Right lobe of liver (tissue), 4 donors: ENCODE measurements around the gene ERBIN.

ENCODE experiments used
- POLR2A ChIP-seq: fragments of 450-650 bp; IDR thresholded peaks from one replicate; pipeline ENCODE4 v1.6.1; 2017; ENCODE audit warnings: antibody characterized with exemption, mild to moderate bottlenecking
- TF ChIP-seq, protein P1 (sequence below), 4 donors: fragments of 200-600 bp in 3 of 4; fragments of 450-650 bp in 1 of 4; IDR thresholded peaks; one replicate each; pipeline versions ENCODE4 v1.5.1 to v1.8.0; 2016 to 2022; ENCODE audit warnings: antibody characterized with exemption in 4 of 4, mild to moderate bottlenecking in 2 of 4
- donor health status: DM: no; HTN: no; CAD: no.
- donor health status: DM: no; HTN: no; CAD: no.
- donor health status: DM: no; HTN: yes; CAD: no.

DNA sequence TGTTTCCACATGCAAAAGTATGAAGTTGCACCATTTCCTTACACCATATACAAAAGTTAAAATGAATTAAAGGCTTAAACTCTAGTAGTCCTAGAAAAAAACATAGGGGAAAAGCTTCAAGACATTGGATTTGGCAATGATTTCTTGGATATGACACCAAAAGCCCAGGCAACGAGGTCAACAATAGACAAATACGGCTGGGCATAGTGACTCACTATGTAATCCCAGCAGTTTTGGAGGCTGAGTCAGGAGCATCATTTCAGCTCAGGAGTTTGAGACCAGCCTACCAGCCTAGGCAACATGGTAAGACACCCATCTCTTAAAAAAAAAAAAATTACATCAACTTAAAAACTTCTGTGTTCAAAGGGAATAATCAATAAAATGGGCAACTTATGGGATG, 186.8 kb downstream of the ERBIN start:
- TF ChIP-seq, protein P1, sequence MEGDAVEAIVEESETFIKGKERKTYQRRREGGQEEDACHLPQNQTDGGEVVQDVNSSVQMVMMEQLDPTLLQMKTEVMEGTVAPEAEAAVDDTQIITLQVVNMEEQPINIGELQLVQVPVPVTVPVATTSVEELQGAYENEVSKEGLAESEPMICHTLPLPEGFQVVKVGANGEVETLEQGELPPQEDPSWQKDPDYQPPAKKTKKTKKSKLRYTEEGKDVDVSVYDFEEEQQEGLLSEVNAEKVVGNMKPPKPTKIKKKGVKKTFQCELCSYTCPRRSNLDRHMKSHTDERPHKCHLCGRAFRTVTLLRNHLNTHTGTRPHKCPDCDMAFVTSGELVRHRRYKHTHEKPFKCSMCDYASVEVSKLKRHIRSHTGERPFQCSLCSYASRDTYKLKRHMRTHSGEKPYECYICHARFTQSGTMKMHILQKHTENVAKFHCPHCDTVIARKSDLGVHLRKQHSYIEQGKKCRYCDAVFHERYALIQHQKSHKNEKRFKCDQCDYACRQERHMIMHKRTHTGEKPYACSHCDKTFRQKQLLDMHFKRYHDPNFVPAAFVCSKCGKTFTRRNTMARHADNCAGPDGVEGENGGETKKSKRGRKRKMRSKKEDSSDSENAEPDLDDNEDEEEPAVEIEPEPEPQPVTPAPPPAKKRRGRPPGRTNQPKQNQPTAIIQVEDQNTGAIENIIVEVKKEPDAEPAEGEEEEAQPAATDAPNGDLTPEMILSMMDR (IDR thresholded peaks at IDR 0.05), result no peak
- TF ChIP-seq POLR2A, result no peak
